GM12878 (cell line): ENCODE results near the gene ASB15. TPM values are rescaled to one million over a fixed set of nuclear protein-coding genes. Genes with fewer than 3 reads are reported as not detected.

Experiments
- ATAC-seq: fragments of 200-7000 bp; cut with Tn5 transposase; 3 replicates; pipeline ENCODE4 v1.9.1; 2020; ENCODE audit warnings: mild to moderate bottlenecking, moderate library complexity
- BruUV-seq: library from RNA; stranded (reverse); fragments of 400-500 nt; replicated peaks from 2 replicates; lab custom pipeline; 2021; lab: Mats Ljungman, UMichigan
- CTCF ChIA-PET: fragments of 300-600 bp; sonication (Branson Sonifier 250); formaldehyde crosslinking; extraction: SDS; loops from one replicate; lab custom pipeline; 2021; ENCODE audit warnings: inconsistent platforms; lab: Yijun Ruan, JAX
- POLR2A ChIA-PET: fragments of 350-600 bp; formaldehyde crosslinking; extraction: SDS; loops from one replicate; lab custom pipeline; 2021; ENCODE audit warnings: inconsistent platforms; lab: Charles Lee
- RAD21 ChIA-PET: fragments of 300-600 bp; sonication (Branson Sonifier 250); formaldehyde crosslinking; loops from one replicate; lab custom pipeline; 2023; ENCODE audit warnings: antibody characterized with exemption; ENCODE audit not compliant: unreplicated experiment; lab: Charles Lee
- SMC1A ChIA-PET: fragments of 300-600 bp; sonication (Branson Sonifier 250); formaldehyde crosslinking; loops from one replicate; lab custom pipeline; 2023; ENCODE audit not compliant: unreplicated experiment, uncharacterized antibody; lab: Charles Lee
- DNase-seq: peaks from one replicate; pipeline ENCODE4 v3.0.0-alpha.2; 2011; ENCODE audit warnings: low read depth, low spot score
- FAIRE-seq: peaks from 3 replicates; lab custom pipeline; 2011; peaks lifted over from hg19 to GRCh38; lab: Jason Lieb, UNC
- H2AFZ ChIP-seq: 2 replicates; pipeline ENCODE4 v1.6.0; 2011; ENCODE audit warnings: low read depth, low read length, control low read depth; ENCODE audit not compliant: control insufficient read depth
- H3K27ac ChIP-seq: 2 replicates; pipeline ENCODE4 v1.5.1; 2011; ENCODE audit warnings: control low read depth; ENCODE audit not compliant: control insufficient read depth, insufficient read depth
- H3K27me3 ChIP-seq, 2 experiments: replicated peaks in 1 of 2; 2 replicates each; pipeline versions ENCODE4 v1.6.0 to v1.6.1; 2011; ENCODE audit warnings: low read length in 1 of 2; ENCODE audit not compliant: control insufficient read depth in 2 of 2, insufficient read depth in 2 of 2
- H3K36me3 ChIP-seq, 2 experiments: 2 replicates each; pipeline ENCODE4 v1.5.1; 2011; ENCODE audit warnings: low read length in 1 of 2; ENCODE audit not compliant: control insufficient read depth in 2 of 2, insufficient read depth in 2 of 2
- H3K4me1 ChIP-seq: 2 replicates; pipeline ENCODE4 v1.6.1; 2011; ENCODE audit warnings: mild to moderate bottlenecking, low read length, moderate library complexity, mixed read lengths; ENCODE audit not compliant: control insufficient read depth, insufficient read depth
- H3K4me2 ChIP-seq: 2 replicates; pipeline ENCODE4 v1.6.0; 2011; ENCODE audit warnings: control low read depth; ENCODE audit not compliant: control insufficient read depth, insufficient read depth
- H3K4me3 ChIP-seq: fragments of 200-600 bp; sonication (generic); 2 replicates; pipeline ENCODE4 v1.5.1; 2016
- H3K79me2 ChIP-seq: 2 replicates; pipeline ENCODE4 v1.6.0; 2011; ENCODE audit warnings: low read length; ENCODE audit not compliant: control insufficient read depth, insufficient read depth
- H3K9ac ChIP-seq: 2 replicates; pipeline ENCODE4 v1.8.0; 2011; ENCODE audit warnings: low read length, control low read depth, mixed read lengths; ENCODE audit not compliant: control insufficient read depth, insufficient read depth
- H3K9me3 ChIP-seq: replicated peaks from 3 replicates; pipeline ENCODE4 v1.5.1; 2011; ENCODE audit warnings: mild to moderate bottlenecking, low read length; ENCODE audit not compliant: control insufficient read depth, insufficient read depth
- H4K20me1 ChIP-seq: 2 replicates; pipeline ENCODE4 v1.6.0; 2011; ENCODE audit not compliant: control insufficient read depth, insufficient read depth
- CBX3 ChIP-seq: fragments of 200-600 bp; sonication (generic); IDR thresholded peaks from 2 replicates; pipeline ENCODE4 v1.6.1; 2016; ENCODE audit warnings: low read depth, borderline replicate concordance
- ETV6 ChIP-seq, 2 experiments: fragments of 450-650 bp in 1 of 2; IDR thresholded peaks in 1 of 2; conservative IDR thresholded peaks in 1 of 2; 2 replicates each; pipeline ENCODE4 v1.6.1; 2014; ENCODE audit warnings: antibody characterized with exemption in 1 of 2, borderline replicate concordance in 1 of 2, low read depth in 1 of 2, mild to moderate bottlenecking in 1 of 2, moderate library complexity in 1 of 2
- GABPA ChIP-seq: IDR thresholded peaks from 2 replicates; pipeline ENCODE4 v1.6.1; 2014; ENCODE audit warnings: antibody characterized with exemption, low read depth, mild to moderate bottlenecking, inconsistent platforms
- GATAD2B ChIP-seq: fragments of 450-650 bp; conservative IDR thresholded peaks from 2 replicates; pipeline ENCODE4 v1.6.1; 2017; ENCODE audit warnings: low read depth, mild to moderate bottlenecking, moderate library complexity
- HDAC2 ChIP-seq: fragments of 200-600 bp; sonication (generic); IDR thresholded peaks from 2 replicates; pipeline ENCODE4 v1.6.1; 2017
- JUNB ChIP-seq: IDR thresholded peaks from 2 replicates; pipeline ENCODE4 v1.6.1; 2016; ENCODE audit warnings: antibody characterized with exemption, mild to moderate bottlenecking
- KAT2A ChIP-seq: conservative IDR thresholded peaks from 2 replicates; pipeline ENCODE4 v1.6.1; 2011; ENCODE audit warnings: low read depth, low read length; ENCODE audit not compliant: control insufficient read depth
- MTA3 ChIP-seq: IDR thresholded peaks from 2 replicates; pipeline ENCODE4 v1.6.1; 2012; ENCODE audit warnings: low read length, inconsistent platforms, borderline replicate concordance
- NFIC ChIP-seq: IDR thresholded peaks from 2 replicates; pipeline ENCODE4 v1.6.1; 2012; ENCODE audit warnings: low read depth, mild to moderate bottlenecking, inconsistent platforms, low read length, moderate library complexity
- NFYB ChIP-seq: IDR thresholded peaks from 2 replicates; pipeline ENCODE4 v1.6.1; 2011; ENCODE audit warnings: low read depth, mild to moderate bottlenecking, low read length, improper control_type of control experiment, moderate library complexity; ENCODE audit not compliant: insufficient read depth
- SREBF1 ChIP-seq: IDR thresholded peaks from 2 replicates; pipeline ENCODE4 v1.6.1; 2012; ENCODE audit warnings: mild to moderate bottlenecking, low read length
- SREBF2 ChIP-seq: IDR thresholded peaks from 2 replicates; pipeline ENCODE4 v1.6.1; 2012; ENCODE audit warnings: mild to moderate bottlenecking, low read length
- TARDBP ChIP-seq: IDR thresholded peaks from 2 replicates; pipeline ENCODE4 v1.6.1; 2016; ENCODE audit warnings: borderline replicate concordance
- WGBS: methylation state at CpG from one replicate; pipeline ENCODE4 v1.1.6; 2016; ENCODE audit warnings: low lambda C conversion rate; ENCODE audit not compliant: insufficient replicate concordance, insufficient coverage; ENCODE audit errors: missing lambda C conversion rate; 5-methylcytosine and 5-hydroxymethylcytosine counted together
- in situ Hi-C: fragments of 300-500 bp; cut with MboI; formaldehyde crosslinking; loops from 9 replicates; pipeline ENCODE4 v1.14.3; 2018; ENCODE audit warnings: mixed read lengths
- intact Hi-C: fragments of 100-400 bp; cut with micrococcal nuclease; formaldehyde crosslinking; loops from one replicate; pipeline ENCODE4 v1.14.2; 2022; ENCODE audit not compliant: unreplicated experiment
- polyA plus RNA-seq, 11 experiments: library from polyadenylated mRNA; depleted of rRNA in 4 of 11; unstranded in 6 of 11; stranded (reverse) in 5 of 11; fragments of >200 nt; fragmentation: Nextera tagmentation in 4 of 11; fragmentation: Illumina TruSeq in 1 of 11; extraction: Ambion mirVana in 4 of 11; extraction: Trizol in 1 of 11; gene quantifications; 1 replicate in 1 of 11; 2 replicates in 10 of 11; pipeline versions ENCODE4 v1.2.1 to v1.2.3, GENCODE V29; 2011 to 2016; ENCODE audit warnings: inconsistent platforms in 2 of 11, missing spikeins in 2 of 11, low read depth in 1 of 11
- total RNA-seq, 4 experiments: library from RNA; depleted of rRNA in 3 of 4; stranded (reverse); fragments of >200 nt in 3 of 4; fragmentation: Illumina TruSeq in 1 of 4; extraction: Trizol in 1 of 4; gene quantifications; 2 replicates each; pipeline versions ENCODE4 v1.2.1 to v1.2.3, GENCODE V29; 2013 to 2021
- TF ChIP-seq, protein P1 (sequence below): IDR thresholded peaks from 2 replicates; pipeline ENCODE4 v1.6.1; 2012; ENCODE audit warnings: low read length, inconsistent platforms
- TF ChIP-seq, protein P2 (sequence below): fragments of 450-650 bp; IDR thresholded peaks from 2 replicates; pipeline ENCODE4 v1.6.1; 2016; ENCODE audit warnings: mild to moderate bottlenecking, moderate library complexity, borderline replicate concordance
- TF ChIP-seq, protein P3 (sequence below): fragments of 150-350 bp; IDR thresholded peaks from 2 replicates; pipeline ENCODE4 v1.6.1; 2014; ENCODE audit warnings: mild to moderate bottlenecking, low read depth, low read length

The ASB15 gene
- total and polyA plus RNA-seq, 10 of the 15 experiments (the other 5 are each of a cell fraction or from before 2014, with no cell fraction given), result not detected

DNA sequence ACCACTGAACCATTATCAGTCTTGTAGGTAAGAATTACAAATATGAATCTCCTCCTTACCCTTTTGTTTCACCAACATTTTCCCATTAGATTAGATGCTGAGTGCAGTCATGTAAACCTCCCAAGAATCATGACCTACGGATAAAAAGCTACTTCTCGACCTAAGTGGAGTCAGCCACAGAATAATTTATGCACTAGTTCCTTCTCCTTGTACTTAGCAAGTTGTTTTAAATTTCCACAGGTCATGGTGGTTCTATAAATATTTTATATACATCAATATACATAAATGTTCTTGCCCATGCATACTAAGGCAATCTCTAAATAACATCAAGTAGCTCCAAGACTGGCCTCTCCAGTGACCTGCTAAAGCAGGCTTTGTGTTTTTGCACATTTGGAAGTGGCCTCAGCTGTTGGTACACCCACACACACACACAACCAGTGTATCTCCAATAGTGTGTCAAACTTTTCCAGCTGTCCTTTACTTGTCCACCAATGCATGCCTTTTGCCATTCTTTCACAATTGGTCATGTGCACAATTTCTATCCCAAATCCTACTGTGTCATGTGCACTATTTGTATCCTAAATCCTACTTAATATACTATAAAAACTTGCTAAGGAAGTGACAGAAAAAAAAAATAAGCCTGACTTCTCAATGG is 75.6 kb downstream of the ASB15 start:
- H3K4me3 ChIP-seq, result no peak overlapping the region
- H3K4me1 ChIP-seq, result no peaks in the 10 kb centered on the region
- ChIA-PET SMC1A (interaction anchor here (1.8 kb wide), 1 partner anchor 193 kb away, joined by 6 read pairs; no protein-coding TSS in a partner anchor), CTCF (interaction anchor here (1.0 kb wide), 1 partner anchor 9 kb away, joined by 3 read pairs; no protein-coding TSS in a partner anchor), RAD21 (no interaction called here), POLR2A (no interaction called here)
- FAIRE-seq (no peak), ATAC-seq (no peak), DNase-seq (no peak)
- in situ Hi-C loops, result no loop called here
- no peaks in the 10 kb centered on the region; a peak in 1 of 4 replicates for H3K36me3 ChIP-seq
- no peaks in the 10 kb centered on the region for H3K27me3 ChIP-seq
- no peaks in the 10 kb centered on the region for H3K9me3 ChIP-seq
- H3K9ac ChIP-seq, result no peak overlapping the region
- BruUV-seq, result no TSS peak
- H3K4me2 ChIP-seq, result no peak overlapping the region
- intact Hi-C loops, result no loop called here
- H2AFZ ChIP-seq, result no peak overlapping the region
- no peaks in the 10 kb centered on the region for H4K20me1 ChIP-seq
- H3K79me2 ChIP-seq, result no peaks in the 10 kb centered on the region
- H3K27ac ChIP-seq, result no peak overlapping the region
- 97% methylated on average over 2 of the region's 2 CpGs for WGBS
- TF ChIP-seq JUNB (no peak), TARDBP (no peak), ETV6 (conservative IDR thresholded peaks at IDR 0.05 in 1 of 2, IDR thresholded peaks at IDR 0.05 in 1 of 2; ENCODE audit: borderline replicate concordance in 1 of 2, low read depth in 1 of 2) (no peak), SREBF2 (no peak), HDAC2 (no peak), GABPA (no peak), GATAD2B (no peak), MTA3 (no peak), CBX3 (no peak), SREBF1 (no peak), KAT2A (no peak), NFIC (no peak), NFYB (no peak)
- TF ChIP-seq, protein P1, sequence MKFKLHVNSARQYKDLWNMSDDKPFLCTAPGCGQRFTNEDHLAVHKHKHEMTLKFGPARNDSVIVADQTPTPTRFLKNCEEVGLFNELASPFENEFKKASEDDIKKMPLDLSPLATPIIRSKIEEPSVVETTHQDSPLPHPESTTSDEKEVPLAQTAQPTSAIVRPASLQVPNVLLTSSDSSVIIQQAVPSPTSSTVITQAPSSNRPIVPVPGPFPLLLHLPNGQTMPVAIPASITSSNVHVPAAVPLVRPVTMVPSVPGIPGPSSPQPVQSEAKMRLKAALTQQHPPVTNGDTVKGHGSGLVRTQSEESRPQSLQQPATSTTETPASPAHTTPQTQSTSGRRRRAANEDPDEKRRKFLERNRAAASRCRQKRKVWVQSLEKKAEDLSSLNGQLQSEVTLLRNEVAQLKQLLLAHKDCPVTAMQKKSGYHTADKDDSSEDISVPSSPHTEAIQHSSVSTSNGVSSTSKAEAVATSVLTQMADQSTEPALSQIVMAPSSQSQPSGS, result no peak
- TF ChIP-seq, protein P2, sequence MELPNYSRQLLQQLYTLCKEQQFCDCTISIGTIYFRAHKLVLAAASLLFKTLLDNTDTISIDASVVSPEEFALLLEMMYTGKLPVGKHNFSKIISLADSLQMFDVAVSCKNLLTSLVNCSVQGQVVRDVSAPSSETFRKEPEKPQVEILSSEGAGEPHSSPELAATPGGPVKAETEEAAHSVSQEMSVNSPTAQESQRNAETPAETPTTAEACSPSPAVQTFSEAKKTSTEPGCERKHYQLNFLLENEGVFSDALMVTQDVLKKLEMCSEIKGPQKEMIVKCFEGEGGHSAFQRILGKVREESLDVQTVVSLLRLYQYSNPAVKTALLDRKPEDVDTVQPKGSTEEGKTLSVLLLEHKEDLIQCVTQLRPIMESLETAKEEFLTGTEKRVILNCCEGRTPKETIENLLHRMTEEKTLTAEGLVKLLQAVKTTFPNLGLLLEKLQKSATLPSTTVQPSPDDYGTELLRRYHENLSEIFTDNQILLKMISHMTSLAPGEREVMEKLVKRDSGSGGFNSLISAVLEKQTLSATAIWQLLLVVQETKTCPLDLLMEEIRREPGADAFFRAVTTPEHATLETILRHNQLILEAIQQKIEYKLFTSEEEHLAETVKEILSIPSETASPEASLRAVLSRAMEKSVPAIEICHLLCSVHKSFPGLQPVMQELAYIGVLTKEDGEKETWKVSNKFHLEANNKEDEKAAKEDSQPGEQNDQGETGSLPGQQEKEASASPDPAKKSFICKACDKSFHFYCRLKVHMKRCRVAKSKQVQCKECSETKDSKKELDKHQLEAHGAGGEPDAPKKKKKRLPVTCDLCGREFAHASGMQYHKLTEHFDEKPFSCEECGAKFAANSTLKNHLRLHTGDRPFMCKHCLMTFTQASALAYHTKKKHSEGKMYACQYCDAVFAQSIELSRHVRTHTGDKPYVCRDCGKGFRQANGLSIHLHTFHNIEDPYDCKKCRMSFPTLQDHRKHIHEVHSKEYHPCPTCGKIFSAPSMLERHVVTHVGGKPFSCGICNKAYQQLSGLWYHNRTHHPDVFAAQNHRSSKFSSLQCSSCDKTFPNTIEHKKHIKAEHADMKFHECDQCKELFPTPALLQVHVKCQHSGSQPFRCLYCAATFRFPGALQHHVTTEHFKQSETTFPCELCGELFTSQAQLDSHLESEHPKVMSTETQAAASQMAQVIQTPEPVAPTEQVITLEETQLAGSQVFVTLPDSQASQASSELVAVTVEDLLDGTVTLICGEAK, result no peak
- TF ChIP-seq, protein P3, sequence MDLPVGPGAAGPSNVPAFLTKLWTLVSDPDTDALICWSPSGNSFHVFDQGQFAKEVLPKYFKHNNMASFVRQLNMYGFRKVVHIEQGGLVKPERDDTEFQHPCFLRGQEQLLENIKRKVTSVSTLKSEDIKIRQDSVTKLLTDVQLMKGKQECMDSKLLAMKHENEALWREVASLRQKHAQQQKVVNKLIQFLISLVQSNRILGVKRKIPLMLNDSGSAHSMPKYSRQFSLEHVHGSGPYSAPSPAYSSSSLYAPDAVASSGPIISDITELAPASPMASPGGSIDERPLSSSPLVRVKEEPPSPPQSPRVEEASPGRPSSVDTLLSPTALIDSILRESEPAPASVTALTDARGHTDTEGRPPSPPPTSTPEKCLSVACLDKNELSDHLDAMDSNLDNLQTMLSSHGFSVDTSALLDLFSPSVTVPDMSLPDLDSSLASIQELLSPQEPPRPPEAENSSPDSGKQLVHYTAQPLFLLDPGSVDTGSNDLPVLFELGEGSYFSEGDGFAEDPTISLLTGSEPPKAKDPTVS, result no peak
